HL-60 (cell line): ENCODE results near the gene LRP1B.

ENCODE experiments used
- DNase-seq, 2 experiments: peaks; one replicate each; pipeline ENCODE4 v3.0.0-alpha.2; 2010 to 2020; ENCODE audit warnings: low read depth in 1 of 2, low spot score in 1 of 2
- H3K27ac ChIP-seq: fragments of 250-450 bp; sonication (Bioruptor Pico); replicated peaks from 2 replicates; pipeline ENCODE4 v1.5.1; 2020; ENCODE audit warnings: mild to moderate bottlenecking, moderate library complexity
- H3K27me3 ChIP-seq: fragments of 250-450 bp; sonication (Bioruptor Pico); 2 replicates; pipeline ENCODE4 v1.5.1; 2021; ENCODE audit warnings: mild to moderate bottlenecking, moderate library complexity; ENCODE audit not compliant: insufficient read depth, poor library complexity, severe bottlenecking
- H3K4me3 ChIP-seq: replicated peaks from 2 replicates; pipeline ENCODE4 v1.5.1; 2011; ENCODE audit warnings: mild to moderate bottlenecking, control low read depth, low read length; ENCODE audit not compliant: insufficient read depth
- GABPA ChIP-seq: IDR thresholded peaks from 2 replicates; pipeline ENCODE4 v1.6.1; 2012; ENCODE audit warnings: low read depth
- POLR2AphosphoS5 ChIP-seq: IDR thresholded peaks from 2 replicates; pipeline ENCODE4 v1.6.1; 2012; ENCODE audit warnings: low read depth
- SPI1 ChIP-seq: IDR thresholded peaks from 2 replicates; pipeline ENCODE4 v1.6.1; 2012; ENCODE audit warnings: low read depth, mild to moderate bottlenecking, borderline replicate concordance
- TF ChIP-seq, protein P1 (sequence below): IDR thresholded peaks from one replicate; pipeline ENCODE4 v1.5.1; 2011; ENCODE audit warnings: low read length, control low read depth, inconsistent platforms; ENCODE audit not compliant: insufficient read depth
- TF ChIP-seq, protein P2 (sequence below): IDR thresholded peaks from 2 replicates; pipeline ENCODE4 v1.6.1; 2012; ENCODE audit warnings: low read depth; ENCODE audit not compliant: insufficient replicate concordance

Gene LRP1B

GRCh38 chr2:142119347-142119746 lies 11.5 kb downstream of the LRP1B start:
- no peak for DNase-seq

GRCh38 chr2:142112757-142113221 lies 18.0 kb downstream of the LRP1B start:
- H3K4me3 ChIP-seq: no peak overlapping the region
- no peak for DNase-seq
- no peaks in the 10 kb centered on the region for H3K27me3 ChIP-seq
- TF ChIP-seq POLR2AphosphoS5 (no peak), SPI1 (no peak), GABPA (no peak)
- TF ChIP-seq, protein P1, sequence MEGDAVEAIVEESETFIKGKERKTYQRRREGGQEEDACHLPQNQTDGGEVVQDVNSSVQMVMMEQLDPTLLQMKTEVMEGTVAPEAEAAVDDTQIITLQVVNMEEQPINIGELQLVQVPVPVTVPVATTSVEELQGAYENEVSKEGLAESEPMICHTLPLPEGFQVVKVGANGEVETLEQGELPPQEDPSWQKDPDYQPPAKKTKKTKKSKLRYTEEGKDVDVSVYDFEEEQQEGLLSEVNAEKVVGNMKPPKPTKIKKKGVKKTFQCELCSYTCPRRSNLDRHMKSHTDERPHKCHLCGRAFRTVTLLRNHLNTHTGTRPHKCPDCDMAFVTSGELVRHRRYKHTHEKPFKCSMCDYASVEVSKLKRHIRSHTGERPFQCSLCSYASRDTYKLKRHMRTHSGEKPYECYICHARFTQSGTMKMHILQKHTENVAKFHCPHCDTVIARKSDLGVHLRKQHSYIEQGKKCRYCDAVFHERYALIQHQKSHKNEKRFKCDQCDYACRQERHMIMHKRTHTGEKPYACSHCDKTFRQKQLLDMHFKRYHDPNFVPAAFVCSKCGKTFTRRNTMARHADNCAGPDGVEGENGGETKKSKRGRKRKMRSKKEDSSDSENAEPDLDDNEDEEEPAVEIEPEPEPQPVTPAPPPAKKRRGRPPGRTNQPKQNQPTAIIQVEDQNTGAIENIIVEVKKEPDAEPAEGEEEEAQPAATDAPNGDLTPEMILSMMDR: no peak
- TF ChIP-seq, protein P2, sequence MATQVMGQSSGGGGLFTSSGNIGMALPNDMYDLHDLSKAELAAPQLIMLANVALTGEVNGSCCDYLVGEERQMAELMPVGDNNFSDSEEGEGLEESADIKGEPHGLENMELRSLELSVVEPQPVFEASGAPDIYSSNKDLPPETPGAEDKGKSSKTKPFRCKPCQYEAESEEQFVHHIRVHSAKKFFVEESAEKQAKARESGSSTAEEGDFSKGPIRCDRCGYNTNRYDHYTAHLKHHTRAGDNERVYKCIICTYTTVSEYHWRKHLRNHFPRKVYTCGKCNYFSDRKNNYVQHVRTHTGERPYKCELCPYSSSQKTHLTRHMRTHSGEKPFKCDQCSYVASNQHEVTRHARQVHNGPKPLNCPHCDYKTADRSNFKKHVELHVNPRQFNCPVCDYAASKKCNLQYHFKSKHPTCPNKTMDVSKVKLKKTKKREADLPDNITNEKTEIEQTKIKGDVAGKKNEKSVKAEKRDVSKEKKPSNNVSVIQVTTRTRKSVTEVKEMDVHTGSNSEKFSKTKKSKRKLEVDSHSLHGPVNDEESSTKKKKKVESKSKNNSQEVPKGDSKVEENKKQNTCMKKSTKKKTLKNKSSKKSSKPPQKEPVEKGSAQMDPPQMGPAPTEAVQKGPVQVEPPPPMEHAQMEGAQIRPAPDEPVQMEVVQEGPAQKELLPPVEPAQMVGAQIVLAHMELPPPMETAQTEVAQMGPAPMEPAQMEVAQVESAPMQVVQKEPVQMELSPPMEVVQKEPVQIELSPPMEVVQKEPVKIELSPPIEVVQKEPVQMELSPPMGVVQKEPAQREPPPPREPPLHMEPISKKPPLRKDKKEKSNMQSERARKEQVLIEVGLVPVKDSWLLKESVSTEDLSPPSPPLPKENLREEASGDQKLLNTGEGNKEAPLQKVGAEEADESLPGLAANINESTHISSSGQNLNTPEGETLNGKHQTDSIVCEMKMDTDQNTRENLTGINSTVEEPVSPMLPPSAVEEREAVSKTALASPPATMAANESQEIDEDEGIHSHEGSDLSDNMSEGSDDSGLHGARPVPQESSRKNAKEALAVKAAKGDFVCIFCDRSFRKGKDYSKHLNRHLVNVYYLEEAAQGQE: no peak
- no peak overlapping the region for H3K27ac ChIP-seq

More at GRCh38 chr2:142119347-142119746, 11.5 kb downstream of the LRP1B start:
- no peak overlapping the region for H3K4me3 ChIP-seq
- H3K27me3 ChIP-seq: peaks cover 2% of the 10 kb centered on the region
- TF ChIP-seq, protein P1: no peak
- no peak for TF ChIP-seq GABPA
- TF ChIP-seq, protein P2: no peak
- TF ChIP-seq SPI1: no peak
- TF ChIP-seq POLR2AphosphoS5: no peak
- no peak overlapping the region for H3K27ac ChIP-seq

DNA sequence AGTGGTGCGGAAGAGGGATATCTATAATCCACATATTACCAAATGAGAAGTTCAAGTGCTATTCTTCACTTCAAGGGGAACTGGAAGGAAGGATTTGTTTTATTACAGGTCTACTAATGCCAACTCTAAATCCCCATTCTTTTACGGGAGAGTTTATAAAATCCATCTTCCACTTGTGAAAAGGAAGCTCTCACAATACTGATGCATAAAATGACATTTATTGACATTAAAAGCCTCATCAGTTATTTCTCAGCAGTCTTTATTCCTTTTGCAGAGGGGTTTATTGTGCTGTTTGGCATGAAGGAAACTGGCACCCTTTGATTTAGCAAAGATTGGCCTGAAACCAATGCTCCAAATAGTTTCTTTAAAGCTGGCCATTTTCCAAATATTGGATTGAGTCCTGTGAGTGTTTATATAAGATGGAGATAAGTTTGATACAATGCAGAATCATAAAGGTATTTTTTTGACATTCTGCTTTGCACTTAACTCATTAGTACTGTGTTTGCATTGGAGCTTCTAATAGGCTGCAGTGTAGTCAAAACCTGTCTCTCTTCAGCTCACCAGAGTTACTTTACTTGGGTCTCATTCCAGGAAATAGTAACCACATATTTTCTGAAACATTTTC lies 26.6 kb downstream of the LRP1B start:
- DNase-seq: no peak
- H3K27me3 ChIP-seq: no peaks in the 10 kb centered on the region
- TF ChIP-seq, protein P2: no peak
- no peak for TF ChIP-seq SPI1
- no peak overlapping the region for H3K4me3 ChIP-seq
- H3K27ac ChIP-seq: no peak overlapping the region

DNA sequence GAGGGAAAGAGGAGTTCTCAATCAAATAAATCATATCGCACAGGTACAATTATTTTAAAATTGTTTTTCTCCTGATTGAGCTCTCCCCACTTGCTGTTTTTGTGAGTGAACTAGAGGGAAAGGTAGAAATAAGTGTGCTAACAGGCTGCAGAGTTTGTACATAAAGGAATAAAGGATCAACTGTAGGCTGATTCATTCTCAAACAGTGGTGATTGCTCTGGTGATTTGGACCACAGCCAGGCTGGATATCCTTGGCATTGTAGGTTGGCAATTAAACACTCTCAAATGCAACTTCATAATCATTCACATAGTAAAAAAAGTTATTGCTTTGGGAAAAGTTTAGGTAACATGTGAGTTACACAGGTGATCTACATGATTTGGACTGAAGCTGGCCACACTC lies 29.8 kb downstream of the LRP1B start:
- Histone ChIP-seq H3K27me3 (no peaks in the 10 kb centered on the region), H3K27ac (no peak overlapping the region), H3K4me3 (no peak overlapping the region)
- no peak for DNase-seq
- no peak for TF ChIP-seq SPI1
- TF ChIP-seq, protein P2: no peak
- no peak for TF ChIP-seq POLR2AphosphoS5
- no peak for TF ChIP-seq GABPA
